Transverse colon (tissue), 4 donors: ENCODE measurements around the gene CD1B. TPM values are rescaled to one million over a fixed set of nuclear protein-coding genes. Genes with fewer than 3 reads are reported as not detected.
"Not testable (repeated sequence)": the region's sequence is repeated elsewhere in the genome, so short reads cannot be mapped to it uniquely, and the experiment has no call there.

Source experiments
- DNase-seq: peaks from one replicate; pipeline ENCODE4 v3.0.0-alpha.2; 2019
- H3K27ac ChIP-seq, 4 donors: fragments of 200-600 bp; sonication (generic); 2 replicates each; pipeline ENCODE4 v1.5.1; 2016 to 2018; ENCODE audit warnings: inconsistent platforms in 4 of 4
- H3K27me3 ChIP-seq: fragments of 200-600 bp; sonication (generic); 2 replicates; pipeline ENCODE4 v1.5.1; 2017; ENCODE audit warnings: inconsistent platforms
- H3K36me3 ChIP-seq, 4 donors: fragments of 200-600 bp; sonication (generic); 2 replicates each; pipeline ENCODE4 v1.5.1; 2017 to 2019; ENCODE audit warnings: inconsistent platforms in 4 of 4
- H3K4me1 ChIP-seq, 4 donors: fragments of 200-600 bp; sonication (generic); 2 replicates each; pipeline ENCODE4 v1.5.1; 2017 to 2020; ENCODE audit warnings: inconsistent platforms in 4 of 4
- H3K4me3 ChIP-seq, 4 donors: fragments of 200-600 bp; sonication (generic); 1 replicate in 1 of 4; 2 replicates in 3 of 4; pipeline versions ENCODE4 v1.5.1 to v1.6.1; 2017 to 2019; ENCODE audit warnings: inconsistent platforms in 4 of 4
- H3K9me3 ChIP-seq, 2 donors: fragments of 200-600 bp; sonication (generic); 2 replicates each; pipeline ENCODE4 v1.5.1; 2017 to 2019; ENCODE audit warnings: inconsistent platforms in 2 of 2
- CTCF ChIP-seq, 5 experiments: fragments of 200-600 bp in 3 of 5; fragments of 450-650 bp in 2 of 5; sonication (generic) in 3 of 5; IDR thresholded peaks; 1 replicate in 2 of 5; 2 replicates in 3 of 5; pipeline ENCODE4 v1.5.1; 2016 to 2017; ENCODE audit warnings: antibody characterized with exemption in 5 of 5, inconsistent platforms in 3 of 5, mild to moderate bottlenecking in 2 of 5, moderate library complexity in 1 of 5
- EP300 ChIP-seq: sonication (generic); formaldehyde crosslinking; IDR thresholded peaks from one replicate; pipeline ENCODE4 v1.6.1; 2017; ENCODE audit warnings: antibody characterized with exemption, low read depth
- POLR2A ChIP-seq: fragments of 450-650 bp; IDR thresholded peaks from one replicate; pipeline ENCODE4 v1.6.1; 2016; ENCODE audit warnings: antibody characterized with exemption, mild to moderate bottlenecking, moderate library complexity
- POLR2AphosphoS5 ChIP-seq, 3 donors: sonication (generic); formaldehyde crosslinking; IDR thresholded peaks; one replicate each; pipeline ENCODE4 v1.6.1; 2016; ENCODE audit warnings: antibody characterized with exemption in 3 of 3
- WGBS, 2 donors: methylation state at CpG; one replicate each; pipeline ENCODE4 v1.1.5; 2018; ENCODE audit warnings: low coverage in 1 of 2; 5-methylcytosine and 5-hydroxymethylcytosine counted together
- in situ Hi-C, 4 donors: fragments of 200-750 bp; cut with MboI; loops; one replicate each; pipeline versions ENCODE4 v1.15.0 to v1.15.1; 2017; ENCODE audit warnings: low sequenced_read_pairs in 3 of 4, low pct_ligation_motif_present in 1 of 4, low pct_unique_long_range_greater_than_20kb in 1 of 4
- intact Hi-C: fragments of 100-400 bp; cut with DNase I; formaldehyde crosslinking; loops from one replicate; pipeline ENCODE4 v1.15.1; 2023; ENCODE audit warnings: low total_unique reads
- total RNA-seq, 4 donors: library from RNA; depleted of rRNA; stranded (reverse); fragments of >200 nt; gene quantifications; one replicate each; pipeline ENCODE4 v1.1.0, GENCODE V29; 2016

Gene CD1B
- total RNA-seq, result not detected

- Histone ChIP-seq H3K27me3 (no peaks in the 10 kb centered on the region), H3K27ac (no peak within 1 kb of the TSS), H3K4me1 (no peaks in the 10 kb centered on the region), H3K36me3 (no peaks in the 10 kb centered on the region), H3K9me3 (no peaks in the 10 kb centered on the region), H3K4me3 (no peak within 1 kb of the TSS)
- intact Hi-C loops (no loop called here), in situ Hi-C loops (no loop called here)
- no peak for DNase-seq
- no peak for TF ChIP-seq EP300
- TF ChIP-seq POLR2AphosphoS5 (IDR thresholded peaks at IDR 0.05), result no peak
- no peak for TF ChIP-seq POLR2A
- TF ChIP-seq CTCF (IDR thresholded peaks at IDR 0.05), result no peak
- 83 to 91% methylated on average over 2 of the region's 2 CpGs for WGBS, 2 donors
Observed at GRCh38 chr1:158331481-158332150, at the start of gene CD1B. Gene CD1B, minus strand, starts transcription at chr1:158331531. Its CDS starts 108 bp downstream, at chr1:158331423.

- no peak for DNase-seq
- in situ Hi-C loops, result no loop called here
- 58 to 60% methylated on average over 1 of the region's 1 CpG for WGBS, 2 donors
- Histone ChIP-seq H3K4me1 (no peaks in the 10 kb centered on the region), H3K27ac (no peak overlapping the region), H3K9me3 (peaks cover 4 to 10% of the 10 kb centered on the region in 2 donors), H3K36me3 (no peaks in the 10 kb centered on the region), H3K4me3 (no peak overlapping the region), H3K27me3 (no peaks in the 10 kb centered on the region)
- TF ChIP-seq POLR2AphosphoS5 (IDR thresholded peaks at IDR 0.05), result no peak
- TF ChIP-seq CTCF (IDR thresholded peaks at IDR 0.05), result no peak
- no peak for TF ChIP-seq POLR2A
- TF ChIP-seq EP300, result no peak
- intact Hi-C loops, result no loop called here
Observed at GRCh38 chr1:158374860-158375259, 43.5 kb upstream of the CD1B start.

GRCh38 chr1:158374101-158374500 is 42.8 kb upstream of the CD1B start:
- peaks cover 4 to 10% of the 10 kb centered on the region in 2 donors for H3K9me3 ChIP-seq
- H3K27ac ChIP-seq, H3K27me3 ChIP-seq, H3K4me1 ChIP-seq, H3K36me3 ChIP-seq, intact Hi-C loops, DNase-seq, in situ Hi-C loops, H3K4me3 ChIP-seq: not testable (repeated sequence)
- WGBS, 2 donors, result 96% methylated on average over 25 of the region's 25 CpGs; no CpG with 5 or more reads in 1 of the 2 donors

GRCh38 chr1:158371188-158371953 is 40.0 kb upstream of the CD1B start:
- intact Hi-C loops, result no loop called here
- H3K27me3 ChIP-seq, result no peaks in the 10 kb centered on the region
- H3K36me3 ChIP-seq, result no peaks in the 10 kb centered on the region
- TF ChIP-seq CTCF (IDR thresholded peaks at IDR 0.05) (no peak), POLR2A (no peak), EP300 (no peak), POLR2AphosphoS5 (IDR thresholded peaks at IDR 0.05) (no peak)
- no peak overlapping the region for H3K4me3 ChIP-seq
- H3K27ac ChIP-seq, result no peak overlapping the region
- WGBS, 2 donors, result 61 to 67% methylated on average over 1 to 6 of the region's 6 CpGs
- no peaks in the 10 kb centered on the region for H3K4me1 ChIP-seq
- peaks cover 4 to 10% of the 10 kb centered on the region in 2 donors for H3K9me3 ChIP-seq
- in situ Hi-C loops, result no loop called here
- DNase-seq, result no peak
